GM21447 (cell line): ENCODE results near the gene KCNK18.
"Not testable (repeated sequence)": the region's sequence is repeated elsewhere in the genome, so short reads cannot be mapped to it uniquely, and the experiment has no call there.

Experiments used
- ATAC-seq: cut with Tn5 transposase; IDR thresholded peaks from one replicate; pipeline ENCODE4 v1.9.1; 2021; ENCODE audit not compliant: unreplicated experiment

Gene KCNK18

GRCh38 chr10:117170244-117170643, 27.0 kb upstream of the KCNK18 start:
- no peak for ATAC-seq

GRCh38 chr10:117174439-117175214, 22.7 kb upstream of the KCNK18 start:
- ATAC-seq, result peak; percentile 84

GRCh38 chr10:117175215-117175900, 21.9 kb upstream of the KCNK18 start:
- peak; percentile 40 for ATAC-seq

- ATAC-seq, result peak; percentile 61
These were observed 21.3 kb upstream of the KCNK18 start for GRCh38 chr10:117175901-117176534.

- no peak for ATAC-seq
These were observed 19.1 kb upstream of the KCNK18 start for GRCh38 chr10:117178190-117178589.

GRCh38 chr10:117184296-117184695, 13.0 kb upstream of the KCNK18 start:
- no peak for ATAC-seq

GRCh38 chr10:117184821-117185220, 12.5 kb upstream of the KCNK18 start:
- no peak for ATAC-seq

- not testable (repeated sequence) for ATAC-seq
These were observed 11.5 kb upstream of the KCNK18 start for GRCh38 chr10:117185817-117186216.

GRCh38 chr10:117186832-117187615, 10.3 kb upstream of the KCNK18 start:
- no peak for ATAC-seq

GRCh38 chr10:117188371-117188770, 8.9 kb upstream of the KCNK18 start:
- ATAC-seq, result no peak

- no peak for ATAC-seq
These were observed 7.7 kb upstream of the KCNK18 start for GRCh38 chr10:117189557-117189956.

- no peak for ATAC-seq
These were observed 799 bp downstream of the KCNK18 start for GRCh38 chr10:117198088-117198487.

GRCh38 chr10:117201826-117202225, 4.5 kb downstream of the KCNK18 start:
- no peak for ATAC-seq

GRCh38 chr10:117204316-117204715, 7.0 kb downstream of the KCNK18 start:
- no peak for ATAC-seq

- no peak for ATAC-seq
These were observed 14.9 kb downstream of the KCNK18 start for GRCh38 chr10:117212176-117212575.

- no peak for ATAC-seq
These were observed 17.1 kb downstream of the KCNK18 start for GRCh38 chr10:117214401-117214800.

- no peak for ATAC-seq
These were observed 17.8 kb downstream of the KCNK18 start for GRCh38 chr10:117215079-117215478.

GRCh38 chr10:117216028-117216427, 18.7 kb downstream of the KCNK18 start:
- no peak for ATAC-seq

GRCh38 chr10:117216611-117217195, 19.4 kb downstream of the KCNK18 start:
- ATAC-seq, result peak; percentile 71

- ATAC-seq, result peak; percentile 54
These were observed 20.0 kb downstream of the KCNK18 start for GRCh38 chr10:117217196-117217761.
